IMR-90 (cell line): Measurements from ENCODE around the gene TTLL9. TPM values are rescaled to one million over a fixed set of nuclear protein-coding genes. Genes with fewer than 3 reads are reported as not detected.

ENCODE experiments used
- ATAC-seq: fragments of 200-7000 bp; cut with Tn5 transposase; 2 replicates; pipeline ENCODE4 v1.9.1; 2020; ENCODE audit warnings: low read depth, mild to moderate bottlenecking, moderate library complexity
- BruUV-seq: library from RNA; stranded (reverse); fragments of 400-500 nt; replicated peaks from 2 replicates; lab custom pipeline; 2021; lab: Mats Ljungman, UMichigan
- CTCF ChIA-PET: fragments of 300-600 bp; formaldehyde crosslinking; extraction: SDS; loops from one replicate; lab custom pipeline; 2021; ENCODE audit warnings: antibody characterized with exemption; lab: Yijun Ruan, JAX
- POLR2A ChIA-PET: fragments of 300-600 bp; sonication (Branson Sonifier 250); formaldehyde crosslinking; loops from one replicate; lab custom pipeline; 2022; ENCODE audit warnings: antibody characterized with exemption; ENCODE audit not compliant: unreplicated experiment; lab: Charles Lee
- DNase-seq: peaks from one replicate; pipeline ENCODE4 v3.0.0; 2013
- H2AFZ ChIP-seq: replicated peaks from 2 replicates; pipeline ENCODE3; 2013; ENCODE audit warnings: low read length, mild to moderate bottlenecking; ENCODE audit not compliant: poor library complexity
- H2AK5ac ChIP-seq: 2 replicates; pipeline ENCODE4 v1.6.1; 2013; ENCODE audit warnings: low read depth, low read length, inconsistent platforms
- H2AK9ac ChIP-seq: replicated peaks from 2 replicates; pipeline ENCODE3; 2013; ENCODE audit warnings: mild to moderate bottlenecking, low read depth, low read length, moderate library complexity; ENCODE audit not compliant: poor library complexity
- H2BK120ac ChIP-seq: 2 replicates; pipeline ENCODE4 v1.6.1; 2013; ENCODE audit warnings: low read depth, low read length, inconsistent platforms
- H2BK15ac ChIP-seq: 3 replicates; pipeline ENCODE4 v1.6.1; 2013; ENCODE audit warnings: low read depth, low read length, inconsistent platforms
- H2BK20ac ChIP-seq: 2 replicates; pipeline ENCODE4 v1.6.1; 2013; ENCODE audit warnings: low read depth, mild to moderate bottlenecking, inconsistent platforms, low read length, moderate library complexity
- H2BK5ac ChIP-seq: 2 replicates; pipeline ENCODE4 v1.6.1; 2013; ENCODE audit warnings: mild to moderate bottlenecking, low read depth, low read length, inconsistent platforms; ENCODE audit not compliant: poor library complexity, severe bottlenecking
- H3K14ac ChIP-seq: replicated peaks from 2 replicates; pipeline ENCODE4 v1.6.1; 2013; ENCODE audit warnings: low read depth, low read length, inconsistent platforms
- H3K18ac ChIP-seq: 2 replicates; pipeline ENCODE4 v1.6.1; 2013; ENCODE audit warnings: low read depth, low read length, control low read depth
- H3K23ac ChIP-seq: 2 replicates; pipeline ENCODE4 v1.6.1; 2013; ENCODE audit warnings: low read depth, low read length, inconsistent platforms
- H3K27ac ChIP-seq: 2 replicates; pipeline ENCODE4 v1.5.1; 2013; ENCODE audit warnings: mild to moderate bottlenecking, control low read depth, low read length; ENCODE audit not compliant: insufficient read depth
- H3K27me3 ChIP-seq: 2 replicates; pipeline ENCODE4 v1.6.1; 2013; ENCODE audit warnings: low read length; ENCODE audit not compliant: control insufficient read depth, insufficient read depth
- H3K36me3 ChIP-seq: 2 replicates; pipeline ENCODE4 v1.6.1; 2013; ENCODE audit warnings: low read length, mixed read lengths; ENCODE audit not compliant: control insufficient read depth, insufficient read depth
- H3K4ac ChIP-seq: 2 replicates; pipeline ENCODE4 v1.6.1; 2013; ENCODE audit warnings: low read depth, low read length, inconsistent platforms
- H3K4me1 ChIP-seq: 2 replicates; pipeline ENCODE4 v1.6.1; 2013; ENCODE audit warnings: low read length, mixed read lengths; ENCODE audit not compliant: control insufficient read depth, insufficient read depth
- H3K4me2 ChIP-seq: 2 replicates; pipeline ENCODE4 v1.6.1; 2013; ENCODE audit warnings: low read depth, mild to moderate bottlenecking, control low read depth, low read length, moderate library complexity
- H3K4me3 ChIP-seq: 2 replicates; pipeline ENCODE4 v1.5.1; 2013; ENCODE audit warnings: low read depth, mild to moderate bottlenecking, control low read depth, low read length, moderate library complexity; ENCODE audit not compliant: insufficient read depth
- H3K56ac ChIP-seq: 2 replicates; pipeline ENCODE4 v1.6.1; 2013; ENCODE audit warnings: low read length, inconsistent platforms; ENCODE audit not compliant: insufficient read depth; ENCODE audit errors: extremely low read depth
- H3K79me1 ChIP-seq, 2 experiments: 2 replicates each; pipeline ENCODE4 v1.6.1; 2013; ENCODE audit warnings: low read length in 2 of 2, inconsistent platforms in 1 of 2, low read depth in 1 of 2
- H3K9ac ChIP-seq: 2 replicates; pipeline ENCODE4 v1.6.1; 2013; ENCODE audit warnings: low read depth, low read length, control low read depth
- H3K9me1 ChIP-seq: 2 replicates; pipeline ENCODE4 v1.6.1; 2013; ENCODE audit warnings: low read length, inconsistent platforms; ENCODE audit not compliant: insufficient read depth
- H3K9me3 ChIP-seq: 2 replicates; pipeline ENCODE4 v1.6.1; 2013; ENCODE audit warnings: low read length; ENCODE audit not compliant: control insufficient read depth, insufficient read depth
- H4K20me1 ChIP-seq: 2 replicates; pipeline ENCODE4 v1.6.1; 2013; ENCODE audit warnings: low read length, inconsistent platforms; ENCODE audit not compliant: insufficient read depth
- H4K5ac ChIP-seq: 2 replicates; pipeline ENCODE4 v1.6.1; 2013; ENCODE audit warnings: mild to moderate bottlenecking, low read depth, low read length, control low read depth
- H4K8ac ChIP-seq, 2 experiments: 2 replicates each; pipeline ENCODE4 v1.6.1; 2013; ENCODE audit warnings: low read depth in 2 of 2, low read length in 2 of 2, control low read depth in 1 of 2, inconsistent platforms in 1 of 2
- H4K91ac ChIP-seq: 2 replicates; pipeline ENCODE4 v1.6.1; 2013; ENCODE audit warnings: low read depth, low read length, inconsistent platforms; ENCODE audit not compliant: insufficient read depth
- CEBPB ChIP-seq: IDR thresholded peaks from 2 replicates; pipeline ENCODE4 v1.6.1; 2012; ENCODE audit warnings: low read depth, low read length, improper control_type of control experiment
- ELK1 ChIP-seq: fragments of 150-350 bp; IDR thresholded peaks from 2 replicates; pipeline ENCODE4 v1.6.1; 2016; ENCODE audit warnings: low read depth, mild to moderate bottlenecking, low read length, moderate library complexity, borderline replicate concordance
- FOS ChIP-seq: fragments of 150-350 bp; IDR thresholded peaks from 2 replicates; pipeline ENCODE4 v1.6.1; 2016; ENCODE audit warnings: low read depth, low read length
- MAFK ChIP-seq: IDR thresholded peaks from 2 replicates; pipeline ENCODE4 v1.6.1; 2012; ENCODE audit warnings: low read depth, low read length, improper control_type of control experiment
- MAZ ChIP-seq: IDR thresholded peaks from 2 replicates; pipeline ENCODE4 v1.6.1; 2012; ENCODE audit warnings: low read depth, mild to moderate bottlenecking, low read length, improper control_type of control experiment, moderate library complexity, borderline replicate concordance
- MXI1 ChIP-seq: IDR thresholded peaks from 2 replicates; pipeline ENCODE4 v1.6.1; 2012; ENCODE audit warnings: low read depth, mild to moderate bottlenecking, low read length, moderate library complexity, borderline replicate concordance
- NFE2L2 ChIP-seq: fragments of 150-350 bp; IDR thresholded peaks from 2 replicates; pipeline ENCODE4 v1.6.1; 2016; ENCODE audit warnings: low read depth, mild to moderate bottlenecking, low read length
- POLR2A ChIP-seq: IDR thresholded peaks from 2 replicates; pipeline ENCODE4 v1.6.1; 2012; ENCODE audit warnings: mild to moderate bottlenecking, low read depth, low read length
- RAD21 ChIP-seq: IDR thresholded peaks from 2 replicates; pipeline ENCODE4 v1.6.1; 2012; ENCODE audit warnings: low read length, improper control_type of control experiment
- RFX5 ChIP-seq: IDR thresholded peaks from 2 replicates; pipeline ENCODE4 v1.8.0; 2012; ENCODE audit warnings: low read depth, mild to moderate bottlenecking, low read length, moderate library complexity
- WGBS, 2 experiments: methylation state at CpG; one replicate each; pipeline versions ENCODE4 v1.1.5 to v1.1.7; 2013; ENCODE audit warnings: missing lambda C conversion rate in 2 of 2; ENCODE audit not compliant: insufficient read length in 1 of 2; ENCODE audit errors: extremely low coverage in 2 of 2; 5-methylcytosine and 5-hydroxymethylcytosine counted together
- dilution Hi-C: fragments of 300-500 bp; cut with HindIII; formaldehyde crosslinking; loops from one replicate; pipeline ENCODE4 v1.14.3; 2018; ENCODE audit warnings: low sequenced_read_pairs; ENCODE audit not compliant: unreplicated experiment
- in situ Hi-C: fragments of 300-500 bp; cut with MboI; formaldehyde crosslinking; loops from 3 replicates; pipeline ENCODE4 v1.14.3; 2019; ENCODE audit warnings: low sequenced_read_pairs, inconsistent platforms, mixed read lengths
- intact Hi-C: fragments of 100-400 bp; cut with micrococcal nuclease; formaldehyde crosslinking; loops from 2 replicates; pipeline ENCODE4 v1.10.0; 2022
- polyA plus RNA-seq, 3 experiments: library from polyadenylated mRNA; depleted of rRNA; stranded (reverse); fragments of >200 nt; gene quantifications; 2 replicates each; pipeline ENCODE4 v1.2.3, GENCODE V29; 2012; ENCODE audit warnings: low replicate concordance in 1 of 3
- total RNA-seq: library from RNA; depleted of rRNA; stranded (reverse); fragments of >200 nt; gene quantifications from 2 replicates; pipeline ENCODE4 v1.2.3, GENCODE V29; 2012
- TF ChIP-seq, protein P1 (sequence below): conservative IDR thresholded peaks from 2 replicates; pipeline ENCODE4 v1.5.1; 2012; ENCODE audit warnings: mild to moderate bottlenecking, low read depth, low read length, improper control_type of control experiment
- TF ChIP-seq, protein P2 (sequence below): fragments of 150-350 bp; IDR thresholded peaks from 2 replicates; pipeline ENCODE4 v1.6.1; 2017; ENCODE audit warnings: mild to moderate bottlenecking, antibody characterized with exemption, low read length, low read depth

TTLL9 gene
- total and polyA plus RNA-seq, 2 of the 4 experiments (the other 2 are of a cell fraction), result not detected

DNA sequence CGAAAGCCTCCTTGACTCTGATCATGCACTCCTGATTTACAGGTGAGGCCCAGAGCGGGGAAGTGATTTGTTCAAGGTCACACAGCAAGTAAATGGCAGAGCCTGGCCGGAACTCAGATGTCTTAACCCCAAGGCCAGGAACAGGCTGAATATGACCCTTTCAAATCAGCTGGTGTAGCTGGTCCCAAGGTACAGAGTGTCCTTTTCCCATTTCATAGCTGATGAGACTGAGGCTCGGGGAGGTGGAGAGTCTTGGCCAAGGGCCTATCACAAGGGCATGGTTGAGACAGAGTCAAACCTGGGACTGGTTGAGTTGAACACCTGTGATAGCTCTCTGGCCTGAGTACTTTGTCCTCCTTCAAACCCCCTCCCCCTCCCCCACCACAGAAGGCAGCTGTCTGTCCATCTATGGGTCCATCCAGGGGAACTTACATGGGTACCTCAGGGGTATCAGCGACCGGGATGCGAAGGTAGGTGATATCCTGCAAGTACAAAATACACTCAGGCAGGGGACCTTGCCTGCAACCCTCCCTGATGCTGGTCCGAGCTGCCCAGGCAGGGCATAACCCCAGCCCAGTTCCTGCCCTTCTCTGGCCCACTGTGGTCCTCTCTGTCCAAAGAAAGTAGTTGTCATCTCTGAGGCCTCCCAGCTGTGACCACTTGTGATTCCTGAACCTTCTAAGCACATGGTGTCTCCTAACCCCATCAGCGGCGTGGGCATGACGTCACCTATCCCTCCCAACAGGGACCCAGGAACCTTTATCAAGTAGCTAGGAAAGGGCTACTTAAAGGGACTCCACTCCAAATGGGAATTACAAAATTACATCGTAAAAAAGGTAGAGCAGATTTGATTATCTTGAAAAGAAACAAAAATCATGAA lies 5.7 kb upstream of the TTLL9 start:
- H2AFZ ChIP-seq, result no peak overlapping the region
- H3K18ac ChIP-seq, result no peak overlapping the region
- DNase-seq, result no peak
- no peak overlapping the region for H2AK5ac ChIP-seq
- H3K23ac ChIP-seq, result no peak overlapping the region
- H3K4me3 ChIP-seq, result no peak overlapping the region
- H3K27me3 ChIP-seq, result peaks cover 77% of the 10 kb centered on the region
- H2BK20ac ChIP-seq, result no peak overlapping the region
- in situ Hi-C loops, result no loop called here
- TF ChIP-seq MAZ (no peak), RAD21 (no peak), NFE2L2 (no peak), RFX5 (no peak), FOS (no peak), MAFK (no peak), ELK1 (no peak), MXI1 (no peak), CEBPB (no peak), POLR2A (no peak)
- TF ChIP-seq, protein P1, sequence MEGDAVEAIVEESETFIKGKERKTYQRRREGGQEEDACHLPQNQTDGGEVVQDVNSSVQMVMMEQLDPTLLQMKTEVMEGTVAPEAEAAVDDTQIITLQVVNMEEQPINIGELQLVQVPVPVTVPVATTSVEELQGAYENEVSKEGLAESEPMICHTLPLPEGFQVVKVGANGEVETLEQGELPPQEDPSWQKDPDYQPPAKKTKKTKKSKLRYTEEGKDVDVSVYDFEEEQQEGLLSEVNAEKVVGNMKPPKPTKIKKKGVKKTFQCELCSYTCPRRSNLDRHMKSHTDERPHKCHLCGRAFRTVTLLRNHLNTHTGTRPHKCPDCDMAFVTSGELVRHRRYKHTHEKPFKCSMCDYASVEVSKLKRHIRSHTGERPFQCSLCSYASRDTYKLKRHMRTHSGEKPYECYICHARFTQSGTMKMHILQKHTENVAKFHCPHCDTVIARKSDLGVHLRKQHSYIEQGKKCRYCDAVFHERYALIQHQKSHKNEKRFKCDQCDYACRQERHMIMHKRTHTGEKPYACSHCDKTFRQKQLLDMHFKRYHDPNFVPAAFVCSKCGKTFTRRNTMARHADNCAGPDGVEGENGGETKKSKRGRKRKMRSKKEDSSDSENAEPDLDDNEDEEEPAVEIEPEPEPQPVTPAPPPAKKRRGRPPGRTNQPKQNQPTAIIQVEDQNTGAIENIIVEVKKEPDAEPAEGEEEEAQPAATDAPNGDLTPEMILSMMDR, result no peak
- TF ChIP-seq, protein P2, sequence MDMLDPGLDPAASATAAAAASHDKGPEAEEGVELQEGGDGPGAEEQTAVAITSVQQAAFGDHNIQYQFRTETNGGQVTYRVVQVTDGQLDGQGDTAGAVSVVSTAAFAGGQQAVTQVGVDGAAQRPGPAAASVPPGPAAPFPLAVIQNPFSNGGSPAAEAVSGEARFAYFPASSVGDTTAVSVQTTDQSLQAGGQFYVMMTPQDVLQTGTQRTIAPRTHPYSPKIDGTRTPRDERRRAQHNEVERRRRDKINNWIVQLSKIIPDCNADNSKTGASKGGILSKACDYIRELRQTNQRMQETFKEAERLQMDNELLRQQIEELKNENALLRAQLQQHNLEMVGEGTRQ, result no peak
- ChIA-PET POLR2A (no interaction called here), CTCF (no interaction called here)
- no peak for ATAC-seq
- H3K4me1 ChIP-seq, result peaks cover 2% of the 10 kb centered on the region; the same call in 1 of the 2 replicates
- H2BK120ac ChIP-seq, result no peak overlapping the region
- no TSS peak for BruUV-seq
- no peaks in the 10 kb centered on the region for H4K20me1 ChIP-seq
- no peak overlapping the region for H3K27ac ChIP-seq
- H3K36me3 ChIP-seq, result no peaks in the 10 kb centered on the region
- WGBS, 2 experiments, result 87% methylated on average over 6 of the region's 12 CpGs; no CpG with 5 or more reads in 1 of the 2 experiments
- H4K5ac ChIP-seq, result no peak overlapping the region
- H4K91ac ChIP-seq, result no peak overlapping the region
- H2BK5ac ChIP-seq, result no peak overlapping the region
- no peak overlapping the region for H3K4ac ChIP-seq
- no peak overlapping the region for H3K14ac ChIP-seq
- H4K8ac ChIP-seq, result no peak overlapping the region
- no peak overlapping the region for H3K9ac ChIP-seq
- no peaks in the 10 kb centered on the region; the same call in 1 of the 2 replicates for H3K9me1 ChIP-seq
- H2AK9ac ChIP-seq, result no peak overlapping the region
- H3K4me2 ChIP-seq, result no peak overlapping the region
- no peak overlapping the region for H2BK15ac ChIP-seq
- H3K56ac ChIP-seq, result no peak overlapping the region
- H3K9me3 ChIP-seq, result no peaks in the 10 kb centered on the region
- dilution Hi-C loops, result no loop called here
- no peaks in the 10 kb centered on the region for H3K79me1 ChIP-seq
- intact Hi-C loops, result no loop called here
